Ovary (tissue), 9 donors: Measurements from ENCODE around the gene SPATA19. TPM values are rescaled to one million over a fixed set of nuclear protein-coding genes. Genes with fewer than 3 reads are reported as not detected.

Experiments used
- DNase-seq, 5 donors: peaks; one replicate each; pipeline ENCODE4 v3.0.0-alpha.2; 2019 to 2020
- H3K27ac ChIP-seq, 2 donors: fragments of 200-600 bp; one replicate each; pipeline versions ENCODE4 v1.5.1 to v1.8.0; 2019 to 2022
- H3K27me3 ChIP-seq: fragments of 200-600 bp; one replicate; pipeline ENCODE4 v1.8.0; 2022
- H3K36me3 ChIP-seq: fragments of 200-600 bp; sonication (generic); one replicate; pipeline ENCODE4 v1.5.1; 2019
- H3K4me1 ChIP-seq: one replicate; pipeline ENCODE4 v1.8.1; 2013; ENCODE audit warnings: mild to moderate bottlenecking, moderate library complexity; ENCODE audit not compliant: insufficient read depth
- H3K4me3 ChIP-seq: fragments of 200-600 bp; sonication (generic); one replicate; pipeline ENCODE4 v1.5.1; 2017
- H3K9me3 ChIP-seq, 2 donors: fragments of 200-600 bp in 1 of 2; sonication (generic) in 1 of 2; one replicate each; pipeline versions ENCODE4 v1.5.1 to v1.8.1; 2013 to 2019; ENCODE audit warnings: mild to moderate bottlenecking in 1 of 2, moderate library complexity in 1 of 2
- EP300 ChIP-seq: sonication (generic); formaldehyde crosslinking; IDR thresholded peaks from one replicate; pipeline ENCODE4 v1.6.1; 2017; ENCODE audit warnings: antibody characterized with exemption
- POLR2A ChIP-seq: fragments of 450-650 bp; IDR thresholded peaks from one replicate; pipeline ENCODE4 v1.6.1; 2017; ENCODE audit warnings: antibody characterized with exemption, mild to moderate bottlenecking, moderate library complexity
- WGBS, 3 donors: extraction: QIAGEN DNeasy Blood & Tissue Kit in 1 of 3; methylation state at CpG; one replicate each; pipeline versions ENCODE4 v1.1.5 to v1.1.7; 2013 to 2017; 5-methylcytosine and 5-hydroxymethylcytosine counted together
- intact Hi-C, 4 donors: fragments of 100-400 bp; cut with DNase I; formaldehyde crosslinking; loops; one replicate each; pipeline versions ENCODE4 v1.11.0 to v1.15.1; 2022 to 2023
- polyA plus RNA-seq, 2 donors: library from polyadenylated mRNA; stranded (reverse); fragments of 200-250 nt in 1 of 2; fragments of 350-450 nt in 1 of 2; fragmentation: Illumina TruSeq in 1 of 2; extraction: RNeasy Lipid Tissue Mini Kit (QIAGEN cat#74804) in 1 of 2; gene quantifications; one replicate each; pipeline ENCODE4 v1.2.3, GENCODE V29; 2013 to 2014
- total RNA-seq, 7 donors: library from RNA; depleted of rRNA in 2 of 7; stranded (reverse); fragments of >200 nt in 2 of 7; fragmentation: NEBNext Ultra II Directional in 3 of 7; extraction: Animal tissue kit (Norgen Biotek cat#: 25700) in 3 of 7; gene quantifications; one replicate each; pipeline versions ENCODE4 v1.1.0 to v1.2.4, GENCODE V29; 2016 to 2023
- TF ChIP-seq, protein P1 (sequence below), 3 donors: fragments of 450-650 bp in 2 of 3; fragments of 200-600 bp in 1 of 3; IDR thresholded peaks; one replicate each; pipeline versions ENCODE4 v1.5.1 to v1.8.0; 2016 to 2022; ENCODE audit warnings: antibody characterized with exemption in 3 of 3, mild to moderate bottlenecking in 1 of 3
- donor health status: DM: no; HTN: no; CAD: no; lungs with moderate emphysema.
- donor health status: DM: no; HTN: no; CAD: no.
- donor health status: Bipolar disorder and iron deficiency.
- donor health status: DM: yes; HTN: yes; CAD: no.
- donor health status: DM: no; HTN: no; CAD: no.
- donor health status: DM: yes; HTN: yes; CAD: no.

SPATA19 gene
- total and polyA plus RNA-seq, 9 donors, result not detected

DNA sequence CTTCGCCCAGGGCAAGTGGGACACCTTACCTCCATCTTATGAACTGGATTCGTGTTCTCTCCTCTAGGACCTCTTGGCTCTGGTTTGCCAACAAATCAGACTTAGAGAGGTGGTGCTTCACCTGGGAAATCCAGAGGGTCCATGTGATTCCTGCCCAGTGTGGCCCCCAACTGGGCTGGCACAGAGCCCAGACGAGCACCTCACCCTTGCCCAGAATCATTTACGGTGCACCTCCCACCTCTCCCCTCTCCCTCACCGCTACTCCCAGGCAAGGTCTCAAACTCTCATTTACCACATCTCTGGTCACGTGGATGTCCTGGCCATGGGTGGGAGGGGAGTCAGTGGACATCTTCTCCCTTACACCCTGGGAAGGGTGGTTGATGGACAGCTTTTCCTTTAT, 1.1 kb downstream of the SPATA19 start:
- Histone ChIP-seq H3K4me3 (no peak overlapping the region), H3K27me3 (no peaks in the 10 kb centered on the region), H3K36me3 (no peaks in the 10 kb centered on the region), H3K4me1 (no peaks in the 10 kb centered on the region), H3K9me3 (no peaks in the 10 kb centered on the region), H3K27ac (no peak overlapping the region)
- TF ChIP-seq EP300 (no peak), POLR2A (no peak)
- TF ChIP-seq, protein P1, sequence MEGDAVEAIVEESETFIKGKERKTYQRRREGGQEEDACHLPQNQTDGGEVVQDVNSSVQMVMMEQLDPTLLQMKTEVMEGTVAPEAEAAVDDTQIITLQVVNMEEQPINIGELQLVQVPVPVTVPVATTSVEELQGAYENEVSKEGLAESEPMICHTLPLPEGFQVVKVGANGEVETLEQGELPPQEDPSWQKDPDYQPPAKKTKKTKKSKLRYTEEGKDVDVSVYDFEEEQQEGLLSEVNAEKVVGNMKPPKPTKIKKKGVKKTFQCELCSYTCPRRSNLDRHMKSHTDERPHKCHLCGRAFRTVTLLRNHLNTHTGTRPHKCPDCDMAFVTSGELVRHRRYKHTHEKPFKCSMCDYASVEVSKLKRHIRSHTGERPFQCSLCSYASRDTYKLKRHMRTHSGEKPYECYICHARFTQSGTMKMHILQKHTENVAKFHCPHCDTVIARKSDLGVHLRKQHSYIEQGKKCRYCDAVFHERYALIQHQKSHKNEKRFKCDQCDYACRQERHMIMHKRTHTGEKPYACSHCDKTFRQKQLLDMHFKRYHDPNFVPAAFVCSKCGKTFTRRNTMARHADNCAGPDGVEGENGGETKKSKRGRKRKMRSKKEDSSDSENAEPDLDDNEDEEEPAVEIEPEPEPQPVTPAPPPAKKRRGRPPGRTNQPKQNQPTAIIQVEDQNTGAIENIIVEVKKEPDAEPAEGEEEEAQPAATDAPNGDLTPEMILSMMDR (IDR thresholded peaks at IDR 0.05), result no peak
- 59 to 70% (median 63%) methylated on average over 6 of the region's 6 CpGs for WGBS, 3 donors
- intact Hi-C loops, result no loop called here
- no peak for DNase-seq

DNA sequence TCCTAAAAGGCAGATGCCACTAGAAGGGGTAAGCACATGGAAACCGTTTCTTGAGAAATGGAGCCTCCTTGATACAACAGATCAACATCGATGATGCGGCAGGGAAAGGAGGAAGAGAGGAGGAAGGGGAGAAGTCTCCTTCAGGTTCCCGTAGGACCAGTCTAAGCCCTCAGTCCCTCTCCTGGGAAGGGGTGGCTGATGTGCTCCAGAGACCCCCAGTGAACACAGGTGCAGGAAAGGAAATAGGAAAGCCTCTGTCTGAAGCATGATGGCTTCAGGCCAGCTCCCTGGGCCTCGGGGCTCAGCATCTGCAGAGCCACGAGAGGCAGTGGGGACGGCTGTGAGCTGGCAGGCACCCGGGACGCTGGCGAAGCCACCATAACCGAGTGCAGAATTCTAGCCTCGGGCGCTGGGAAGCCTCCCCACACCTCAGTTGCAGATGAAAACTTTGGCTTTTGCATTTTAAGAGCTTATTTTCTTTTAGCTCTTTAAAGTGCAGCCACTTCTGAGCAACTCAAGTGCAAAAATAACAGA, 1.8 kb downstream of the SPATA19 start:
- Histone ChIP-seq H3K27ac (no peak overlapping the region), H3K27me3 (no peaks in the 10 kb centered on the region), H3K4me1 (no peaks in the 10 kb centered on the region), H3K9me3 (no peaks in the 10 kb centered on the region), H3K4me3 (no peak overlapping the region), H3K36me3 (no peaks in the 10 kb centered on the region)
- no peak for TF ChIP-seq EP300
- TF ChIP-seq, protein P1 (IDR thresholded peaks at IDR 0.05), result no peak
- TF ChIP-seq POLR2A, result no peak
- intact Hi-C loops, result no loop called here
- DNase-seq, result no peak
- 77 to 79% (median 77%) methylated on average over 13 of the region's 13 CpGs for WGBS, 3 donors

DNA sequence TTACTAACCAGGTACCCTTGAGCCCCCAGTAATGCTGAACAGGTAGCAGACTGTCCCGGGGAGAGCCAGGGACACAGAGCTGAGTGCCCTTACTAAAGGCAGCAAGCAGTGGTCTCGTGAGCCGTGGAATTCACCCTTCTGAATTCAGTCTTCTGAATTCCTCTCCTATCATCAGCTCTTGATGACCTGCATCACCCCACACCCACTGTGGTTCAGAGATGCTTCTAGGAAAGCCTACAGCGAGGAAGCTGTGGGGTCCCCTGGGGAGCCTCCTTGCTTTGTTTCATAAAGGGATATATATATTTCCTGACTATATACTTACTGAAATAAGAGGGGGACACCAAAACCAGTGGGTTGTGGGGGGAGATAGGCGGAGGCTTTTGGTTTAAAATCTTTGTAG, 2.6 kb downstream of the SPATA19 start:
- H3K4me1 ChIP-seq, result no peaks in the 10 kb centered on the region
- 41 to 54% (median 44%) methylated on average over 5 of the region's 5 CpGs for WGBS, 3 donors
- intact Hi-C loops, result no loop called here
- no peak overlapping the region for H3K27ac ChIP-seq
- H3K9me3 ChIP-seq, result no peaks in the 10 kb centered on the region
- no peaks in the 10 kb centered on the region for H3K36me3 ChIP-seq
- H3K4me3 ChIP-seq, result no peak overlapping the region
- DNase-seq, result no peak
- TF ChIP-seq POLR2A, result no peak
- TF ChIP-seq, protein P1 (IDR thresholded peaks at IDR 0.05), result no peak
- H3K27me3 ChIP-seq, result no peaks in the 10 kb centered on the region

DNA sequence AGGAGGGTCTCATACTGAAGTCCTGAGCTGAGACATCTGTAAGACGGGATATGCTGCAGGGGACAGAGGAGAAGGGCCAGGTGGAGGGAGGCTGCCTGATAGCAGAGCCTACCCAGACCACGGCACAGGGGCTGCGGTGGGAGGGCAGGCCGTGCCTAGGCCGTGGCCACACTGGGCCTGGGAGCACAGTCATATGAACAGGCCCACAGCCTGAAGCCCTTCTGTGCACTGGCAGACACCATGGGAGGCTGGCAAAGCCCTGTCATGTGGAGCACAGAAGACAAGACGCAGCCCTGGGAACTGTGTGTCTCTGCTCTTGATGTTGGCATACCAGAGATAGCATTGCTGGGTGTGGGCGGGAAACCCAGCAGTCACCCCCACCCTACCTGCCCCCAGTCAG, 3.3 kb downstream of the SPATA19 start:
- 51 to 72% (median 61%) methylated on average over 7 of the region's 7 CpGs for WGBS, 3 donors
- intact Hi-C loops, result no loop called here
- DNase-seq, result no peak
- no peaks in the 10 kb centered on the region for H3K27me3 ChIP-seq
- no peaks in the 10 kb centered on the region for H3K4me1 ChIP-seq
- TF ChIP-seq EP300, result no peak
- no peak for TF ChIP-seq POLR2A
- TF ChIP-seq, protein P1 (IDR thresholded peaks at IDR 0.05), result no peak
- no peak overlapping the region for H3K27ac ChIP-seq
- H3K9me3 ChIP-seq, result no peaks in the 10 kb centered on the region
- H3K4me3 ChIP-seq, result no peak overlapping the region
- no peaks in the 10 kb centered on the region for H3K36me3 ChIP-seq
